Measurements from ENCODE around the gene SNX24.

- TF ChIP-seq EZH2 (IDR thresholded peaks at IDR 0.05) (no peak), CTCF (IDR thresholded peaks at IDR 0.05) (no peak), EZH2phosphoT487 (IDR thresholded peaks at IDR 0.05) (no peak)
Observed at GRCh38 chr5:122839731-122840130, 5.7 kb upstream of the SNX24 start.

All from neural progenitor cell (in vitro differentiated cells).